Colon (tissue), 2 donors: ENCODE measurements around the gene WSB2.
"Not testable (repeated sequence)": the region's sequence is repeated elsewhere in the genome, so short reads cannot be mapped to it uniquely, and the experiment has no call there.

ENCODE experiments used
- FAIRE-seq: peaks from 2 replicates; lab custom pipeline; 2012; peaks lifted over from hg19 to GRCh38; lab: Jason Lieb, UNC
- donor health status: control.
- donor health status: control.

The WSB2 gene

GRCh38 chr12:118034429-118035189 is 26.4 kb downstream of the WSB2 start:
- no peak for FAIRE-seq

DNA sequence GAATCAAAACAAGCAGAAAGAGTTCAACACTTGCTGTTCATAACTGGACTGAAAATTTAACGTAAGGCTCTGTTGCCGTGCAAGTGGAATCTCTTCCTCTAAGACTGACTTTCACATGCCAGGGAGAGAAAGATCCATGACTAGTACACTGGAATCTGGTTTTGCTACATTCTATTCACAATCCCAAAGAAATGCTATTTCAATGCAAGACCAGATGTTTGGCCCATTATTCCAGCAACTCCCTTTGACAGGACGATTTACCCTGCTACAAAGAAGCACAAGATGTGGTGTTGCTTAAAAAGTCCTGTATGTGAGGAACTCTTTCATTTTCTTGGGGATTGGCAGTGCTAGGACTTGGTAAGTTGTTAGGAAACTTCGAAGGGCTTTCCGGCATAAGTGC is 27.1 kb downstream of the WSB2 start:
- FAIRE-seq, result no peak

GRCh38 chr12:118033323-118033722 is 27.7 kb downstream of the WSB2 start:
- no peak for FAIRE-seq

DNA sequence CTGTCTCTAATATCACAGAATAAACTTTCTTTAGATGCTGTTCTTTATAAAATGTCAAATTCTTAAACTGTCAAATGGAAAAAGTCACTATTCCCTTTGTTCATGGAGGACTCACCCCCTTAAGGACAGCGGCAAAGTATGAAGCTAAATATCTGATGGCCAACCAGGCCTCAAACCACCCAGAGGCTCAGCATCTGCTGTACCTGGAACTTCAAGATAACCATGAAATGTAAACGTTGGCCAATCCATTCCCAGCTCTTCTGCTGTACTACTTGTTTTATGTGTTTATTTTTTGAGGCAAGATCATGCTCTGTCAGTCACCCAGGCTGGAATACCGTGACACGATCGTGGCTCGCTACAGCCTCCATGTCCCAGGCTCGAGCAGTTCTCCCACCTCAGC is 28.8 kb downstream of the WSB2 start:
- no peak for FAIRE-seq

DNA sequence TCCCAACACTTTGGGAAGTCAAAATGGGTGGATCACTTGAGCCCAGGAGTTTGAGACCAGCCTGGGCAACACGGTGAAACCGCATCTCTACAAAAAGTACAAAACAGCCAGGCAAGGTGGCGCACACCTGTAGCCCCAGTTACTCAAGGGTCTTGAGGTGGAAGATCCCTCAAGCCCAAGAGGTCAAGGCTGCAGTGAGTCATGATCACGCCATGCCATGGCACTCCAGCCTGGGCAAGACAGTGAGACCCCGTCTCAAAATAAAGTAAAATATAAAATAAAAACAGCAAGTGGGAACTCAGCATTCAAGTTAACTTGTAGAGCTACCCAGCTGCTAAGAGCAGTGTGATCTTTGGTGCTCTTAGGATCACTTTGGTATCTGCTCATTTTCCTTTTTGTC is 31.8 kb downstream of the WSB2 start:
- FAIRE-seq, result no peak

- FAIRE-seq, result no peak
These were observed 35.8 kb downstream of the WSB2 start for GRCh38 chr12:118025168-118025567.

DNA sequence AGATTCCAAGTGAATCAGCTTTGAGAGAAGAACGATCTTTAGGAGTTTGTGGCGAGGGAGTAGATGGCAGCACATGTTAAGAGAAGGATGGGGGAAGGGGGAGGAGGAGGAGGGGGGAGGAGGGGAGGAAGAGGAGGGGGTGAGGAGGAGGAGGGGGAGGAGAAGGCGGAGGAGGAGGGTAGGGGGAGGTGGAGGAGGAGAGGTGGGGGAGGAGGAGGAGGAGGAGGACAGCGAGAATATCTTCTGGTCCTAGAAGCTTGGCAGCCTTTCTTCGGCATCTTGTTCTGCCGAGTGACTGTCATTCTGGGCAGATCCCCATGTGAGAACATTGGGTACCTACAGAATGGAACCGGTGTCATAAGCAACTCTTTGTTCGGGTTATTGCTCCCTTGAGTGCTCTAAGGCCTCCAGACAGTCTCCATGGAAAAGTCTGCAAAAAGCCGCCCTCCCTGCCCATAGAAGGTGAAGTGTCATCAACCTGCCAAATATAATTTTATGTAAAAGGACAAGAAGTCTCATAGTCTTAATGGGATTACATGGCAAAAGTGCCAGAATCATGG is 37.6 kb downstream of the WSB2 start:
- FAIRE-seq, result no peak

DNA sequence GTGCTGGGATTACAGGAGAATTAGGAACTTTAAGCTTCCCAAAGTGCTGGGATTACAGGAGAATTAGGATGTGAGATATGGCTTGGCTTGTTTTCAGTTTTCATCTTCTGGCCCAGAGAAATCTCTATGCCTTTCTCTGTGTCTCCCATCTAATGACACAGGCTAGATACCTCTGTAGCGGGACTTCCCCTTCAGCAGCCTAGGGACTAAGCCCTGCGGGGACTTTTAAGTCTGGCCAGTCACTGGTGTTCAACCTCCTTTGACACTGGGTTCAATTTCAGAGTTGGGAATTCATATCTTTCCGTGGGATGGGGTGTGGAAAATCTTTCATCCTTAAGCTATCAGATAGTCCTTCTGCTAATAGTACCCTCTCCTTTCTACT is 38.3 kb downstream of the WSB2 start:
- no peak for FAIRE-seq

GRCh38 chr12:118022097-118022727 is 38.8 kb downstream of the WSB2 start:
- FAIRE-seq, result not testable (repeated sequence)

DNA sequence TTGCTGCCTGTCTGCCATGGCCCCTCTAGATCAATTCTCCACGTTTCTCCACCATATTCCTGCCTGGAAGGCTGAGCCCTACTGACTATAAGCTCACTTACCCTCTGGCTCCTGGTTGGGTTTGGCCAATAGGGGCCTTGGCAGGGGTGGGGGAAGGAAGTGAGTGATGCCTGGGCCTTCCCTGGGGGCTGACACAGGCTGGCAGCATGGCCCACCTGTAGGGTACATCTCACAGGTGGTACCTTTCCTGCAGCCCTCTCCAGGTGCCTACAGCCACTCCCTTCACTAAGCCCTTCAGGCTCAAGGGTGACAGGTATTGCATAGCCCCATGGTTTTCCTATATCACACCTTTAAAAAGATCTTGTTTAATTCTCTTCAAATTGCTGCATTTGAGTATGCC is 40.9 kb downstream of the WSB2 start:
- no peak for FAIRE-seq

DNA sequence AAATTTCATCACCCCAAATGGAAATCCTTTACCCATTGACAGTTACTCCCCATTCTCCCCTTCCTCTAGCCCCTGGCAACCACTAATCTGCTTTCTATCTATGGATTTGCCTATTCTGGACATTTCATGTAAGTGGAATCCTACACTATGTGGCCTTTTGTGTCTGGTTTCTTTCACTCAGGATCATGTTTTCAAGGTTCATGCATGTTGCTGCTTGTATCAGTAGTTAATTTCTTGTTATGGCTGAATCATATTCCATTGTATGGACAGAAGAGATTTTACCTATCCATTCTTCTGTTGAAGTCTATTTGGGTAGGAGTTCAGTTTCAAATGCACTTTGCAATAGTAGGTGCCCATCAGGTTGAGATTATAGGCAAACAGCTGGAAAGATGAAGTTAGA is 43.1 kb downstream of the WSB2 start:
- no peak for FAIRE-seq

- no peak for FAIRE-seq
These were observed 44.3 kb downstream of the WSB2 start, which contains the start of gene RFC5 for GRCh38 chr12:118016424-118017264. Gene RFC5 (plus strand): TSS chr12:118016703. CDS start chr12:118016828, 125 bp downstream.

- FAIRE-seq, result no peak
These were observed 45.0 kb downstream of the WSB2 start for GRCh38 chr12:118015944-118016343.

DNA sequence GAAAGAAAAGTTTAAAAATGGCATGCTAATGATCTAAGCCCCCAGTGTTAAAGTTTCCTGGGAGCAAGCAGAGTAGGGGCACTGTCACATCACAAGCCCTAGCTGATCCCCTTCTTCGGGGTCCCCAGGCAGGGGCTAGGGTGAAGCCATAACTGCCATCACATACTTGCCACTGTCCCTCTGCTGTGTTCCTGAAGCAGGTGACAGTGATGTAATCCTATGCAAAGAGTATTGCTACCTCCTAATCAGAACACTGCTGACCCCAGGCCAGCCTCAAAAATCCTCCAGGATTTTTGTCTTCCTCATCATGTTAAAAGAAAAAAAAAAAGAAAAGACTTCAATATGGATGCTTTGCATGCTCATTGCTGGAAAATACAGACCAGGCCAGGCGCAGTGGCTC is 45.7 kb downstream of the WSB2 start:
- no peak for FAIRE-seq

- no peak for FAIRE-seq
These were observed 47.7 kb downstream of the WSB2 start for GRCh38 chr12:118013283-118013682.

DNA sequence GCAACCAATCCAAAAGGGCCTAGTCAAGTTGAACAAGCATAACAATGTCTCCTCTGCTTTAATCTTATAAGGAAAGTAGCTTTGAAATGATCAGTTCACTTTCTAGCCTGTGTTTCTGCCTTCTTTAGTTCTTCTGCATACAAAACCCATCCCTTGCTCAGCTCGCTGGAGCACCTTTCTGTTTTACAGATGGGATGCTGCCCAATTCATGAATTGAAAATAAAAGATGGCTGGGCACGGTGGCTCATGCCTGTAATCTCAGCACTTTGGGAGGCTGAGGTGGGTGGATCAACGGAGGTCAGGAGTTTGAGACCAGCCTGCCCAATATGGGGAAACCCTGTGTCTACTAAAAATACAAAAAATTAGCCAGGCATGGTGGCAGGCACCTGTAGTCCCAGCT is 49.0 kb downstream of the WSB2 start:
- FAIRE-seq, result no peak

GRCh38 chr12:118011377-118011776 is 49.6 kb downstream of the WSB2 start:
- FAIRE-seq, result no peak

DNA sequence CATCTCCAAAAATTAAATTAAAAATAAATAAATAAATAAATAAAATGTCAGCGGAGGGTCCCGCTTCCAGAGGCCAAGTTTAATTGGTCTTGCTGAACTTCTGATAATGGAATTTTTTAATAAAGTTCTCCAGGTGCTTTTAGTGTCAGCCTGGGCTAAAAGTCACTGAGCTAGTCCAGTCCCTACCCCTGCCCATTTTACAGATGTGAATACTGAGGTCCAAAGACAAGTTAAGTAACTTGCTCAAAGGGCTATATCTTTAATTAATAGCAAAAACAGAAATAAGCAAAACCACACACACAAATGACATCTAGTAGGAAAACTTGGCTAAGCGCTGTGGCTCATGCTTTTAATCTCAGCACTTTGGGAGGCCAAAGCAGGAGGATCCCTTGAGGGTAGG is 50.1 kb downstream of the WSB2 start:
- FAIRE-seq, result no peak

- not testable (repeated sequence) for FAIRE-seq
These were observed 61.2 kb downstream of the WSB2 start for GRCh38 chr12:117999806-118000205.

DNA sequence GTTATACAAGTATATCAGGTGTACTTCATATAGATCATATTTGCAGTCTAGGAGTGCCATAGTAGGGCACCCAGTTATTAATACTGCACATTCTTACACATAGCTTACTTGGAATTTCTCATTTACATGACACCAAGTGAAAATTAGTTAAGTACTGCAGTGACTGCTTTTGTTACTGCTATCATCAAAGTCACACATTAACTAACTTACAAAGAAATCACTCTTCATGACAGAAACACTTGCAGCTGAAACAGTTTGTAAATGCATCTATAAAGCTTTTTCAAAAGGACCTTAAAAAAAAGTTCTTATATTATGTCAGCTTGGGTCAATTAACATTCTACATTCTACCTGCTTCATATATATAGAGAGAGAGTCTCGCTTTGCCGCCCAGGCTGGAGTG is 62.3 kb downstream of the WSB2 start:
- no peak for FAIRE-seq

DNA sequence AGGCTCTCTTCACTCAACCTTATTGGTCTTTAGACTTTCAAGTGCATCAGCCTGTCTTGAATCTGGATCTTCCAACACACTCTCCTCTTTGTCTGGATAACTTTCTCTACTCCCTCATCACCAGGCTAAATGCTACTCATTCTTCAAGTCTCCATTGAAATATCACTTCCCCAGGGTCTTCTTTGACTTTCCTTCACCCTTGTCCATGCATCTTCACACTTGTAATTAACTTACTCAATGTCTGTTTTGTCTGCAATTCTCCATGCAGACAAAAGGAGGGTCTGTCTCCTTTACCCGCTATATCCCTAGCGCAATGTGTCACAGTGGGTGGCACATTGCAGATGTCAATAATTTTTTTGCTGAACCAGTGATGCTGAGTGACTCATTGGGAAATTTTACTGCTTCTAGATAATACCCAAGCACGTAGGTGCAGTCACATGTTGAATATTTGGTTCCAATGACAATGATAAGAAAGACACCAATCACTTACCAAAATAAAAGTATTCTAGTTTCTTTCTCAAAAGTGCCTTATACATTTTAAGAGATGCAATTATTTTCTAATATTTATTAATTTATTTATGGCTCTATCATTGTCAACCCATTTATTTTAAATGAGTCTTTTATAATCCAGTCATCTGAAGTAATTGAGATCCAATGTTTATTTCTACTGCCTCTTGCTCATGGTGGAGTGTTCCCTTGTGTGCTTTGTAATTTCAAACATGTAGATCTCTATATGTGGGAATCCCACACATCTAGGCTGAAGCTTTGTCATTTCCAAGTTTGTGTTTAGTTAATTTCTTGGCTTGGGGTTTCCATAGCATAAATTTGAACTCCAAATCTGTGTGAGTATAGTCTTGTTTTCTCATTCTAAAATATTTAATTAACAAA is 66.2 kb downstream of the WSB2 start:
- FAIRE-seq, result no peak
